ENCODE results near the gene LRRC57. TPM values are rescaled to one million over a fixed set of nuclear protein-coding genes. Genes with fewer than 3 reads are reported as not detected.
A peak's percentile ranks its signal among the peaks of the same experiment; 100 is the strongest.

The LRRC57 gene
- total and polyA plus RNA-seq, 2 donors (not counting 3 experiments of a cell fraction or from before 2014, with no cell fraction given): 13.4 to 39.2 TPM

DNA sequence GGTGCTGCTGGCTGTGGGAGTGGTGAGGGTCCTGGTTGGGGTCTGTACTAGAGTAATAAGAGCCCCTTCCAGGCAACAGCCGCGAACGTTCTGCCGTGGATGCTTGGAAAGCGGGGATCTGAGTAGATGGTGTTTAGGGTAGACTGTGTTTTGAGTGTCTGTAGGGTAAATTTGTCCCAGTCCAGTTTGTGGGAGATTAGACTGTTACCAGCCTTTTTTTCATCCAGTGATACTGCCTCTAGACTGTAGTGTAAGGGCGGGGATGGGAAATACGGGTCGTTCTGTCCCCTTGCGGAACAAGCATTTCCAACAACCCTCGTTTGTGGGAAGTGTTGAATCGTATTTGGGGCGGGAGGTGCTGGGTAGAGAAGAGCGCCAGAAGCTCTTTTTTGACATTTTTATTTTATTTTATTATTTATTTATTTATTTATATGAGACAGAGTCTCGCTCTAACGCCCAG, 469 bp upstream of the LRRC57 start:
- peaks cover 78% of the 10 kb centered on the region for H3K79me2 ChIP-seq (ENCODE audit: control insufficient read depth, insufficient read depth, low read length)
- peak overlapping the region; percentile 98 for H2AFZ ChIP-seq (ENCODE audit: low read depth, low read length)
- no peaks in the 10 kb centered on the region for H3K9me3 ChIP-seq (replicated peaks; ENCODE audit: control insufficient read depth, insufficient read depth, low read length)
- H4K20me1 ChIP-seq (replicated peaks; ENCODE audit: control insufficient read depth, extremely low read depth, insufficient read depth, low read length): peaks cover 2% of the 10 kb centered on the region
- dilution Hi-C loops (cut with MboI; ENCODE audit: extremely low pct_ligation_motif_present, low sequenced_read_pairs): no loop called here
- no peak for FAIRE-seq
- ChIA-PET POLR2A (no interaction called here), CTCF (interaction anchor here (1.6 to 2.1 kb wide), 2 partner anchors 54 to 101 kb away, joined by 6 to 15 read pairs; partner anchors contain the start of gene SNAP23)
- TSS peak; percentile 63 for BruUV-seq (replicated peaks)
- H3K27ac ChIP-seq (ENCODE audit: insufficient read depth, low read depth, low read length): peak overlapping the region; percentile 41
- H3K9me1 ChIP-seq (replicated peaks; ENCODE audit: control insufficient read depth, extremely low read depth, insufficient read depth, low read length): no peaks in the 10 kb centered on the region
- no peak for DNase-seq (ENCODE audit: low read depth, low spot score)
- H3K27me3 ChIP-seq (ENCODE audit: control insufficient read depth in 2 of 2, insufficient read depth in 2 of 2, low read length in 2 of 2): no peaks in the 10 kb centered on the region
- peak overlapping the region; percentile 80 for H3K9ac ChIP-seq (replicated peaks; ENCODE audit: extremely low read depth, insufficient read depth, low read length)
- peak overlapping the region; percentile 35 for H3K4me2 ChIP-seq (ENCODE audit: insufficient read depth, low read length)
- H3K36me3 ChIP-seq (ENCODE audit: control insufficient read depth in 2 of 2, extremely low read depth in 1 of 2, insufficient read depth in 2 of 2, low read length in 2 of 2): peaks cover 4 to 8% of the 10 kb centered on the region in 2 experiments
- intact Hi-C loops (cut with micrococcal nuclease): loop anchor here (2.0 kb wide), 1 partner anchor 54 kb away; the partner anchor contains the start of gene SNAP23
- H3K4me3 ChIP-seq (replicated peaks in 1 of 3; ENCODE audit: insufficient read depth in 1 of 3, low read depth in 1 of 3, low read length in 3 of 3): peak overlapping the region; percentile 52 to 96 (median 89)
- H3K4me1 ChIP-seq (ENCODE audit: control insufficient read depth, extremely low read depth, insufficient read depth, low read length): peaks cover 27% of the 10 kb centered on the region
- no peak for TF ChIP-seq MYC (IDR thresholded peaks at IDR 0.05; ENCODE audit: low read depth, low read length)
- no peak for TF ChIP-seq GATA2 (IDR thresholded peaks at IDR 0.05; ENCODE audit: insufficient read depth, insufficient read length, low read depth, low read length)
- no peak for TF ChIP-seq POLR2AphosphoS5 (IDR thresholded peaks at IDR 0.05; ENCODE audit: insufficient read depth, low read depth, low read length)
- TF ChIP-seq JUN (IDR thresholded peaks at IDR 0.05; ENCODE audit: borderline replicate concordance, insufficient read depth, insufficient read length, low read depth): no peak
- no peak for TF ChIP-seq FOS (IDR thresholded peaks at IDR 0.05; ENCODE audit: borderline replicate concordance, insufficient read depth, low read length)
- TF ChIP-seq, protein P1, sequence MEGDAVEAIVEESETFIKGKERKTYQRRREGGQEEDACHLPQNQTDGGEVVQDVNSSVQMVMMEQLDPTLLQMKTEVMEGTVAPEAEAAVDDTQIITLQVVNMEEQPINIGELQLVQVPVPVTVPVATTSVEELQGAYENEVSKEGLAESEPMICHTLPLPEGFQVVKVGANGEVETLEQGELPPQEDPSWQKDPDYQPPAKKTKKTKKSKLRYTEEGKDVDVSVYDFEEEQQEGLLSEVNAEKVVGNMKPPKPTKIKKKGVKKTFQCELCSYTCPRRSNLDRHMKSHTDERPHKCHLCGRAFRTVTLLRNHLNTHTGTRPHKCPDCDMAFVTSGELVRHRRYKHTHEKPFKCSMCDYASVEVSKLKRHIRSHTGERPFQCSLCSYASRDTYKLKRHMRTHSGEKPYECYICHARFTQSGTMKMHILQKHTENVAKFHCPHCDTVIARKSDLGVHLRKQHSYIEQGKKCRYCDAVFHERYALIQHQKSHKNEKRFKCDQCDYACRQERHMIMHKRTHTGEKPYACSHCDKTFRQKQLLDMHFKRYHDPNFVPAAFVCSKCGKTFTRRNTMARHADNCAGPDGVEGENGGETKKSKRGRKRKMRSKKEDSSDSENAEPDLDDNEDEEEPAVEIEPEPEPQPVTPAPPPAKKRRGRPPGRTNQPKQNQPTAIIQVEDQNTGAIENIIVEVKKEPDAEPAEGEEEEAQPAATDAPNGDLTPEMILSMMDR (IDR thresholded peaks at IDR 0.05; ENCODE audit: extremely low read depth in 1 of 2, insufficient read depth in 1 of 2, low read depth in 1 of 2, low read length in 2 of 2): no peak
- no peak for TF ChIP-seq EZH2 (IDR thresholded peaks at IDR 0.05; ENCODE audit: borderline replicate concordance, low read depth, low read length, severe bottlenecking)
- TF ChIP-seq, protein P2, sequence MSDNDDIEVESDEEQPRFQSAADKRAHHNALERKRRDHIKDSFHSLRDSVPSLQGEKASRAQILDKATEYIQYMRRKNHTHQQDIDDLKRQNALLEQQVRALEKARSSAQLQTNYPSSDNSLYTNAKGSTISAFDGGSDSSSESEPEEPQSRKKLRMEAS (IDR thresholded peaks at IDR 0.05; ENCODE audit: insufficient read depth, insufficient read length): no peak
- TF ChIP-seq POLR2A (IDR thresholded peaks at IDR 0.05; ENCODE audit: low read depth, low read length): no peak
